ENCODE results near the gene BTBD18.
A peak's percentile ranks its signal among the peaks of the same experiment; 100 is the strongest.

- TF ChIP-seq CTCF (IDR thresholded peaks at IDR 0.05) (no peak), POLR2A (IDR thresholded peaks at IDR 0.05) (peak; percentile 29), POLR2AphosphoS5 (IDR thresholded peaks at IDR 0.05) (peak in 2 of 3 donors; percentile 22 to 50)
Observed at GRCh38 chr11:57762235-57762861, 10.7 kb upstream of the BTBD18 start.

Measured in transverse colon (tissue), 4 donors.